ENCODE results near the gene CFAP107. TPM values are rescaled to one million over a fixed set of nuclear protein-coding genes. Genes with fewer than 3 reads are reported as not detected.
"Not testable (repeated sequence)": the region's sequence is repeated elsewhere in the genome, so short reads cannot be mapped to it uniquely, and the experiment has no call there.

The CFAP107 gene
- total RNA-seq, 1 donor from 2014 or later: not detected

DNA sequence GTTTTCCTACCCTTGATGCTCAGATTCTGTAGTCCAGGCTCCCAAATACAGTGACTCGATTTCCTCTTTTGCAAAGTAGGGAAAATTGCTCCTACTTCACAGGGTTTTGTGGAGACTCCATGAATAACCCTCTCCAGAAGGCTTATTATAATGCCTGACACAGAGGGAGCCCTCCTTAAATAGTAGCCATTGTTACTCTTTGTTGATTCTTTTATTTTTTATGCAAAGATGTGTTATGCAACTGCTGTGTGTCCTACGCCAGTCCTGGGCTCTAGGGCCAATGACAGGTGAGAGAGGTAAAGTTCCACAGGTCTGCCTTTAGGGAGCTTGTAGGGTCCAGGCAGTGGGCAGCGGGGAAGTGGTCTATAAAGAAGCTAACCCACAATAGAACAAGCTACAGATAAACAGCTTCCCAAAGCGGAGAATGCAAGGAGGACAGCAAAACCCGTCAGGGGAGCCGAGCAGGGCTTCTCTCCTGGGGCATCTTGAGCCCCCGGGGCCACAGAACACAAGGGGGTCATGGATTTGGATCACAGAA lies 28.6 kb upstream of the CFAP107 start:
- Mint-ChIP-seq H3K36me3 (ENCODE audit: low read depth, unreplicated experiment) (no peaks in the 10 kb centered on the region), H3K27ac (ENCODE audit: unreplicated experiment) (no peak overlapping the region), H3K4me1 (ENCODE audit: unreplicated experiment) (peaks cover 5% of the 10 kb centered on the region), H3K4me3 (ENCODE audit: unreplicated experiment) (no peak overlapping the region), H3K27me3 (ENCODE audit: unreplicated experiment) (peaks cover 7% of the 10 kb centered on the region), H3K9me3 (ENCODE audit: unreplicated experiment) (no peaks in the 10 kb centered on the region)
- TF ChIP-seq, protein P1, sequence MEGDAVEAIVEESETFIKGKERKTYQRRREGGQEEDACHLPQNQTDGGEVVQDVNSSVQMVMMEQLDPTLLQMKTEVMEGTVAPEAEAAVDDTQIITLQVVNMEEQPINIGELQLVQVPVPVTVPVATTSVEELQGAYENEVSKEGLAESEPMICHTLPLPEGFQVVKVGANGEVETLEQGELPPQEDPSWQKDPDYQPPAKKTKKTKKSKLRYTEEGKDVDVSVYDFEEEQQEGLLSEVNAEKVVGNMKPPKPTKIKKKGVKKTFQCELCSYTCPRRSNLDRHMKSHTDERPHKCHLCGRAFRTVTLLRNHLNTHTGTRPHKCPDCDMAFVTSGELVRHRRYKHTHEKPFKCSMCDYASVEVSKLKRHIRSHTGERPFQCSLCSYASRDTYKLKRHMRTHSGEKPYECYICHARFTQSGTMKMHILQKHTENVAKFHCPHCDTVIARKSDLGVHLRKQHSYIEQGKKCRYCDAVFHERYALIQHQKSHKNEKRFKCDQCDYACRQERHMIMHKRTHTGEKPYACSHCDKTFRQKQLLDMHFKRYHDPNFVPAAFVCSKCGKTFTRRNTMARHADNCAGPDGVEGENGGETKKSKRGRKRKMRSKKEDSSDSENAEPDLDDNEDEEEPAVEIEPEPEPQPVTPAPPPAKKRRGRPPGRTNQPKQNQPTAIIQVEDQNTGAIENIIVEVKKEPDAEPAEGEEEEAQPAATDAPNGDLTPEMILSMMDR (IDR thresholded peaks at IDR 0.05; ENCODE audit: unreplicated experiment): no peak
- no peak for DNase-seq (ENCODE audit: low spot score)

DNA sequence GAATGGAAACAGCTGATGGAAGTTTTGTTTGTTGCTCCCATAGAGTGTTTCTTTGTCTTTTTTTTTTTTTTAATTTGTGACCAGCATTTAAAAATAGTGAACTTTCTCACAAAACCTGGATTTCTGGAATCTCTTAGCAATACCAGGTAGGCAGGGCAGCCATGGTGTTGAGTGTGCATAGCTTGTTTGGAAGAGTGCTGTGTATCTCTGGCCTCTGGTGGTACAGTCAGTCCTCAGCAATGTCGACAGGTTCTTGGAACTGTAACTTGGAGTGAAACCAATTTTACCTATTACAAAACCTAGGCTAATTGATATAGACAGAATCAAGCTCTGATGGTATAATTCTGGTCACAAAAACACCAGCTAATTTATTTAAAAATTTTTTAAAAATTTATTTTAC lies 23.4 kb upstream of the CFAP107 start:
- no peak for DNase-seq (ENCODE audit: low spot score)
- TF ChIP-seq, protein P1 (IDR thresholded peaks at IDR 0.05; ENCODE audit: unreplicated experiment): no peak
- Mint-ChIP-seq H3K9me3 (ENCODE audit: unreplicated experiment) (no peaks in the 10 kb centered on the region), H3K27ac (ENCODE audit: unreplicated experiment) (no peak overlapping the region), H3K4me3 (ENCODE audit: unreplicated experiment) (no peak overlapping the region), H3K4me1 (ENCODE audit: unreplicated experiment) (no peaks in the 10 kb centered on the region), H3K36me3 (ENCODE audit: low read depth, unreplicated experiment) (no peaks in the 10 kb centered on the region), H3K27me3 (ENCODE audit: unreplicated experiment) (peaks cover 3% of the 10 kb centered on the region)

DNA sequence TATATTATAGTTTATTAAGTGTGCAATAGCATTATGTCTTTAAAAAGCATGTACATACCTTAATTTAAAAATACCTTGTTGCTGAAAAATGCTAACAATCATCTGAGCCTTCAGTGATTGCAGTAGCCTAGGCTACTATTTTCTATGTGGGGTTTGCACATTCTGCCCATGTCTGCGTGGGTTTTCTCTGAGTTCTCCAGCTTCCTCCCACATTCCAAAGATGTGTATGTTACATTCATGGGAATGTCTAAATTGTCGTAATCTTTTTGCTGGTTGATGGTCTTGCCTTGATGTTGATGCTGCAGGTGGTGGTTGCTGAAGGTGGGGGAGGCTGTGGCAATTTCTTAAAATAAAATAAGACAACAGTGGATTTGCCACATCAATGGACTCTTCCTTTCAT lies 17.6 kb upstream of the CFAP107 start:
- peaks cover 6% of the 10 kb centered on the region for H3K9me3 Mint-ChIP-seq (ENCODE audit: unreplicated experiment)
- no peaks in the 10 kb centered on the region for H3K36me3 Mint-ChIP-seq (ENCODE audit: low read depth, unreplicated experiment)
- no peak overlapping the region for H3K4me3 Mint-ChIP-seq (ENCODE audit: unreplicated experiment)
- no peak for DNase-seq (ENCODE audit: low spot score)
- peaks cover 1% of the 10 kb centered on the region for H3K27me3 Mint-ChIP-seq (ENCODE audit: unreplicated experiment)
- TF ChIP-seq, protein P1 (IDR thresholded peaks at IDR 0.05; ENCODE audit: unreplicated experiment): no peak
- H3K4me1 Mint-ChIP-seq (ENCODE audit: unreplicated experiment): no peaks in the 10 kb centered on the region
- H3K27ac Mint-ChIP-seq (ENCODE audit: unreplicated experiment): no peak overlapping the region

DNA sequence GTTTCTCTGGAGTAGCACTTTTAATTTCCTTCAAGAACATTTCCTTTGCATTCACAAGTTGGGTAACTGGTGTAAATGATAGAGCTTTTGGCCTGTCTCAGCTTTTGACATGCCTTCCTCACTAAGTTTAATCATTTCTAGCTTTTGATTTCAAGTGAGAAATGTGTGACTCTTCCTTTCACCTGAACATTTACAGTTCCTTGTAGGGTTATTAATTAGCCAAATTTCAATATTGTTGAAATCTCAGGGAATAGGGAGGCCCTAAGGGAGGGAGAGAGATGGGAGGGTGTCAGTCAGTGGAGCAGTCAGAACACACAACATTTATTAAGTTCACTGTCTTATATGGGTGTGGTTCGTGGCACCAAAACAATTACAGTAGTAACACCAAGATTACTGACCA lies 15.8 kb upstream of the CFAP107 start:
- Mint-ChIP-seq H3K4me1 (ENCODE audit: unreplicated experiment) (no peaks in the 10 kb centered on the region), H3K27me3 (ENCODE audit: unreplicated experiment) (peaks cover 1% of the 10 kb centered on the region), H3K27ac (ENCODE audit: unreplicated experiment) (no peak overlapping the region), H3K9me3 (ENCODE audit: unreplicated experiment) (peaks cover 6% of the 10 kb centered on the region), H3K4me3 (ENCODE audit: unreplicated experiment) (no peak overlapping the region), H3K36me3 (ENCODE audit: low read depth, unreplicated experiment) (no peaks in the 10 kb centered on the region)
- TF ChIP-seq, protein P1 (IDR thresholded peaks at IDR 0.05; ENCODE audit: unreplicated experiment): no peak
- DNase-seq (ENCODE audit: low spot score): no peak

DNA sequence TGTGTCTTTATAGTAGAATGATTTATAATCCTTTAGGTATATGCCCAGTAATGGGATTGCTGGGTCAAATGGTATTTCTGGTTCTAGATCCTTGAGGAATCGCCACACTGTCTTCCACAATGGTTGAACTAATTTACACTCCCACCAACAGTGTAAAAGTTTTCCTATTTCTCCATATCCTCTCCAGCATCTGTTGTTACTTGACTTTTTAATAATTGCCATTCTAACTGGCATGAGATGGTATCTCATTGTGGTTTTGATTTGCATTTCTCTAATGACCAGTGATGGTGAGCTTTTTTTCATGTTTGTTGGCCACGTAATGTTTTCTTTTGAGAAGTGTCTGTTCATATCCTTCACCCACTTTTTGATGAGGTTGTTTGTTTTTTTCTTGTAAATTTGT lies 14.9 kb upstream of the CFAP107 start:
- not testable (repeated sequence) for H3K27me3 Mint-ChIP-seq (ENCODE audit: unreplicated experiment); DNase-seq (ENCODE audit: low spot score); H3K4me3 Mint-ChIP-seq (ENCODE audit: unreplicated experiment); H3K27ac Mint-ChIP-seq (ENCODE audit: unreplicated experiment); H3K9me3 Mint-ChIP-seq (ENCODE audit: unreplicated experiment); H3K36me3 Mint-ChIP-seq (ENCODE audit: low read depth, unreplicated experiment); H3K4me1 Mint-ChIP-seq (ENCODE audit: unreplicated experiment)

Measured in endothelial cell (in vitro differentiated cells).